ENCODE results near the gene LITAF. TPM values are rescaled to one million over a fixed set of nuclear protein-coding genes. Genes with fewer than 3 reads are reported as not detected.
A peak's percentile ranks its signal among the peaks of the same experiment; 100 is the strongest.
"Not testable (repeated sequence)": the region's sequence is repeated elsewhere in the genome, so short reads cannot be mapped to it uniquely, and the experiment has no call there.

The LITAF gene
- total and polyA plus RNA-seq, 4 donors = 5.2 to 65.2 (median 36.0) TPM

DNA sequence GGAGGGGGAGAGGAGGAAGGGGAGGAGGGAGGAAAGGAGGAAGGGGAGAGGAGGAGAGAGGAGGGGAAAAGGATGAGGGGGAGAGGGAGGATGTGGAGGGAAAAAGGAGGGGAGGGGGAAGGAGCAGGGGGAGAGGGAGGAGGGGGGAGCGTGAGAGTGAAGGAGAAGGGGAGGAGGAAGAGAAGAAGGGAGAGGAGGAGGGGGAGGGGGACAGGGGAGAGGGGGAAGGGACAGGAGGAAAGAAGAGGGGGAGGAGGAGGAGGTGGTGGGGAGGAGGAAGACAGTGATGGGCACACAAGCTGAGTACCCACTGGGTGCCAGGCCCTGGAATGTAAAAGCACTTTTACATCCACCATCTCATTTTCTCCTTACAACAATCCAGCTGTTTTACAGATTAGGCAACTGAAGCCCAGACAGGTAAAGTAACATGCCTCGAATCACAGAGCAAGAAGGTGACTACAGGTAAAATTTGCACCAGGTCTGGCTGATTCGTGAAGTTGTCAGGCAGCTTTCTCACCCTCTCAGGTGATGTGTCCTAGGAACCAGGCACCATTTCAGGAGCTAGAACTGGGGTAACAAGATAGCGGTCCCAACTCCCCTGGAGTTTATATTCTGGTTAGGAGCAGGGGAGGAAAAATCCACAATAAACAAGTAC lies 10.0 kb upstream of the LITAF start:
- H3K27ac ChIP-seq (ENCODE audit: low read depth in 1 of 2, low read length in 2 of 2) = peak overlapping the region; percentile 1 to 56
- DNase-seq (ENCODE audit: low spot score) = no peak
- H3K27me3 ChIP-seq (ENCODE audit: control insufficient read depth in 4 of 4, insufficient read depth in 4 of 4, low read length in 3 of 4) = no peaks in the 10 kb centered on the region
- H3K9me3 ChIP-seq (ENCODE audit: control insufficient read depth in 4 of 4, low read length in 3 of 4) = no peaks in the 10 kb centered on the region
- TF ChIP-seq FOXA1 (IDR thresholded peaks at IDR 0.05) (no peak), NR2F2 (IDR thresholded peaks at IDR 0.05) (no peak), EGR1 (IDR thresholded peaks at IDR 0.05; ENCODE audit: low read depth in 2 of 2) (no peak), YY1 (IDR thresholded peaks at IDR 0.05) (no peak), HNF4G (IDR thresholded peaks at IDR 0.05) (no peak)
- WGBS = 86% methylated on average over 4 of the region's 4 CpGs
- no peaks in the 10 kb centered on the region for H3K4me1 ChIP-seq (ENCODE audit: control insufficient read depth in 4 of 4, insufficient read depth in 4 of 4, low read length in 3 of 4)
- H3K9ac ChIP-seq (ENCODE audit: low read depth in 1 of 2, low read length in 2 of 2) = no peak overlapping the region
- no peak overlapping the region for H3K4me3 ChIP-seq (ENCODE audit: low read depth in 1 of 3, low read length in 3 of 3)
- H3K36me3 ChIP-seq (ENCODE audit: control insufficient read depth in 4 of 4, insufficient read depth in 3 of 4, low read depth in 1 of 4, low read length in 3 of 4) = no peaks in the 10 kb centered on the region

DNA sequence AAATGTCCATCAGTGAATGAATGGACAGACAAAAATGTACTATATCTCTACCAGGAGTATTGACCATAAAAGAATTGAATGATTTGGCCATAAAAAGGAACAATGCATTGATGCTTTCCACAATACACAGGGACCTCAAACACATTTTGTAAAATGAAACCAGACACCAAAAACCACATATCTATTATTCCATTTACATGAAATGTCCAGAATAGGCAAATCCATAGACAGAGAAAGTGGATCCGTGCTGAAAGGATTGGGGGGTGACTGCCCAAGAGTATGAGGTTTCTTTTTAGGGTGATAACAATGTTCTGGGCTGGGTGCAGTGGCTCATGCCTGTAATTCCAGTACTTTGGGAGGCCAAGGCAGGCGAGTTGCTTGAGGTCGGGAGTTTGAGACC lies 6.9 kb upstream of the LITAF start:
- Histone ChIP-seq H3K36me3 (ENCODE audit: control insufficient read depth in 4 of 4, insufficient read depth in 3 of 4, low read depth in 1 of 4, low read length in 3 of 4) (no peaks in the 10 kb centered on the region), H3K27me3 (ENCODE audit: control insufficient read depth in 4 of 4, insufficient read depth in 4 of 4, low read length in 3 of 4) (no peaks in the 10 kb centered on the region), H3K27ac (ENCODE audit: low read depth in 1 of 2, low read length in 2 of 2) (no peak overlapping the region), H3K9me3 (ENCODE audit: control insufficient read depth in 4 of 4, low read length in 3 of 4) (no peaks in the 10 kb centered on the region), H3K4me3 (ENCODE audit: low read depth in 1 of 3, low read length in 3 of 3) (no peak overlapping the region), H3K9ac (ENCODE audit: low read depth in 1 of 2, low read length in 2 of 2) (no peak overlapping the region), H3K4me1 (ENCODE audit: control insufficient read depth in 4 of 4, insufficient read depth in 4 of 4, low read length in 3 of 4) (no peaks in the 10 kb centered on the region)
- WGBS = 81% methylated on average over 3 of the region's 3 CpGs
- DNase-seq (ENCODE audit: low spot score) = no peak
- no peak for TF ChIP-seq TAF1 (conservative IDR thresholded peaks at IDR 0.05)

DNA sequence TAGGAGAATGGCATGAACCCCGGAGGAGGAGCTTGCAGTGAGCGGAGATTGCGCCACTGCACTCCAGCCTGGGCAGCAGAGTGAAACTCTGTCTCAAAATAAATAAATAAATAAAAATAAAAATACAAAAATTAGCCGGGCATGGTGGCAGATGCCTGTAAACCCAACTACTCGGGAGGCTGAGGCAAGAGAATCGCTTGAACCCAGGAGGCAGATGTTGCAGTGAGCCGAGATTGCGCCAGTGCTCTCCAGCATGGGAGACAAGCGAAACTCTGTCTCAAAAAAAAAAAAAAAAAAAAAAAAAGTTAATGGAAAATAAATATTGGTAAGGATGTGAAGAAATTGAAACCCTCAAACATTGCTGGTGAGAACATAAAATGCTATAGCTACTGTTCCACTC lies 6.4 kb upstream of the LITAF start:
- not testable (repeated sequence) for H3K9me3 ChIP-seq (ENCODE audit: control insufficient read depth in 4 of 4, low read length in 3 of 4); H3K36me3 ChIP-seq (ENCODE audit: control insufficient read depth in 4 of 4, insufficient read depth in 3 of 4, low read depth in 1 of 4, low read length in 3 of 4); DNase-seq (ENCODE audit: low spot score); H3K27me3 ChIP-seq (ENCODE audit: control insufficient read depth in 4 of 4, insufficient read depth in 4 of 4, low read length in 3 of 4); H3K4me1 ChIP-seq (ENCODE audit: control insufficient read depth in 4 of 4, insufficient read depth in 4 of 4, low read length in 3 of 4); H3K9ac ChIP-seq (ENCODE audit: low read depth in 1 of 2, low read length in 2 of 2); H3K27ac ChIP-seq (ENCODE audit: low read depth in 1 of 2, low read length in 2 of 2); H3K4me3 ChIP-seq (ENCODE audit: low read depth in 1 of 3, low read length in 3 of 3)
- WGBS = 85% methylated on average over 9 of the region's 9 CpGs

DNA sequence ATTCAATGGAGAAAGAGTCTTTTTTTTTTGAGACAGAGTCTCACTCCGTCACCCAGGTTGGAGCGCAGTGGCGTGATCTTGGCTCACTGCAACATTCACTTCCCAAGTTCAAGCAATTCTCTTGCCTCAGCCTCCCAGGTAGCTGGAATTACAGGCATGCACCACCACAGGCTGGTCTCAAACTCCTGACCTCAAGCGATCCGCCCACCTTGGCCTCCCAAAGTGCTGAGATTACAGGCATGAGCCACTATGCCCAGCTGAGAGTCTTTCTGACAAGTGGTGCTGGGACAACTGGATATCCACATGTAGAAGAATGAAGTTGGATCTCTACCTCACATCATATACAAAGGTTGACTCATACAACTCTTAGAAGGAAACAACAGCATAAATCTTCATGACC lies 4.9 kb upstream of the LITAF start:
- not testable (repeated sequence) for H3K27me3 ChIP-seq (ENCODE audit: control insufficient read depth in 4 of 4, insufficient read depth in 4 of 4, low read length in 3 of 4); H3K27ac ChIP-seq (ENCODE audit: low read depth in 1 of 2, low read length in 2 of 2); H3K36me3 ChIP-seq (ENCODE audit: control insufficient read depth in 4 of 4, insufficient read depth in 3 of 4, low read depth in 1 of 4, low read length in 3 of 4); H3K9me3 ChIP-seq (ENCODE audit: control insufficient read depth in 4 of 4, low read length in 3 of 4); H3K4me3 ChIP-seq (ENCODE audit: low read depth in 1 of 3, low read length in 3 of 3); H3K9ac ChIP-seq (ENCODE audit: low read depth in 1 of 2, low read length in 2 of 2); DNase-seq (ENCODE audit: low spot score); H3K4me1 ChIP-seq (ENCODE audit: control insufficient read depth in 4 of 4, insufficient read depth in 4 of 4, low read length in 3 of 4)
- WGBS = 96% methylated on average over 5 of the region's 5 CpGs

DNA sequence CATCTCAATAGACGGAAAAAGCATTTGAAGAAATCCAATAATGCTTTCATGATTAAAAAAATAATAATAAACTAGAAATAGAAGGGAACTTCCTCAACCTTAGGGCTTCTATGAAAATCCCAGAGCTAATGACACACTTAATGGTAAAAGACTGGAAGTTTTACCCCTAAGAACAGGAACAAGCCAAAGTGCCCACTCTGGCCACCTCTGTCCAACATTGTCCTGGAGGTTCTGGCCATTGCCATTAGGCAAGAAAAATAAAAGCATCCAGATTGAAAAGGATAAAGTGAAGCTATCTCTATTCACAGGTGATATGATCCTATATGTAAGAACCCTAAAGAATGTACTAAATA lies 2.5 kb upstream of the LITAF start:
- WGBS = 98% methylated on average over 1 of the region's 1 CpG
- Histone ChIP-seq H3K9me3 (ENCODE audit: control insufficient read depth in 4 of 4, low read length in 3 of 4) (no peaks in the 10 kb centered on the region), H3K36me3 (ENCODE audit: control insufficient read depth in 4 of 4, insufficient read depth in 3 of 4, low read depth in 1 of 4, low read length in 3 of 4) (no peaks in the 10 kb centered on the region), H3K27ac (ENCODE audit: low read depth in 1 of 2, low read length in 2 of 2) (no peak overlapping the region), H3K4me1 (ENCODE audit: control insufficient read depth in 4 of 4, insufficient read depth in 4 of 4, low read length in 3 of 4) (peaks cover 0 to 18% (median 2%) of the 10 kb centered on the region in 4 donors), H3K27me3 (ENCODE audit: control insufficient read depth in 4 of 4, insufficient read depth in 4 of 4, low read length in 3 of 4) (no peaks in the 10 kb centered on the region), H3K4me3 (ENCODE audit: low read depth in 1 of 3, low read length in 3 of 3) (no peak overlapping the region), H3K9ac (ENCODE audit: low read depth in 1 of 2, low read length in 2 of 2) (no peak overlapping the region)
- TF ChIP-seq HNF4A (conservative IDR thresholded peaks at IDR 0.05) = no peak
- no peak for TF ChIP-seq EGR1 (IDR thresholded peaks at IDR 0.05; ENCODE audit: low read depth in 2 of 2)
- no peak for TF ChIP-seq RXRA (IDR thresholded peaks at IDR 0.05)
- DNase-seq (ENCODE audit: low spot score) = no peak
